ENCODE data around the gene LMCD1. TPM values are rescaled to one million over a fixed set of nuclear protein-coding genes. Genes with fewer than 3 reads are reported as not detected.

LMCD1 gene
- polyA plus RNA-seq, 3 donors = 0.09 to 0.51 TPM; not detected in 1

DNA sequence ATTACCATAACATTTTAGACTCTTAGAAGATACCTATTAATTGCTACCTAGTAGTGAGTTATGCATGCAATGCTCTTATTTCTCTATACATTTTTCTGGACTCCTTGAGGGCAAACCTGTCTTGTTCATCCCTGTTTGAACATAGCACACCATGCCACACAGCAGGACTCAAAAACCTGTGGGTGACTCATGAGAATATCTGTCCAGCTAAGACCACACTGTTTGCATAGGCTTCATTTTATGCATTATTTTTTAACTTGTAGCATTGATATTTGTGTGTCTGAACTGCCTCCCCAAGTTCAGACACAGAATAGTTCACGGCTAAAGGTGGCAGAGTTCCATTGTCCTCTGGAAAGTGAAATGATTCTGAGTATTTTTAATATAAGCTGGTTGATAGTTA lies 1.8 kb downstream of the LMCD1 start:
- Histone ChIP-seq H3K4me3 (replicated peaks in 1 of 3; ENCODE audit: low read depth in 2 of 3, low read length in 3 of 3) (no peak overlapping the region), H3K27me3 (ENCODE audit: control insufficient read depth in 2 of 2, insufficient read depth in 2 of 2, low read length in 2 of 2) (peaks cover 2 to 5% of the 10 kb centered on the region in 2 donors), H4K20me1 (ENCODE audit: insufficient read depth, low read length) (no peaks in the 10 kb centered on the region), H3K9ac (ENCODE audit: insufficient read depth, low read length, poor library complexity, severe bottlenecking) (no peak overlapping the region), H3K36me3 (replicated peaks in 1 of 2; ENCODE audit: control insufficient read depth in 1 of 2, insufficient read depth in 2 of 2, low read length in 2 of 2) (no peaks in the 10 kb centered on the region), H3K9me3 (replicated peaks in 1 of 2; ENCODE audit: control insufficient read depth in 1 of 2, insufficient read depth in 1 of 2, low read length in 2 of 2) (peaks cover 0 to 5% of the 10 kb centered on the region in 2 donors), H2AFZ (ENCODE audit: insufficient read depth, low read depth, low read length, poor library complexity, severe bottlenecking) (no peak overlapping the region), H3K79me2 (ENCODE audit: insufficient read depth, low read length) (no peaks in the 10 kb centered on the region), H3K4me2 (replicated peaks; ENCODE audit: extremely low read depth, low read length, poor library complexity, severe bottlenecking) (no peak overlapping the region), H3K4me1 (ENCODE audit: control insufficient read depth in 1 of 2, insufficient read depth in 2 of 2, low read length in 2 of 2) (peaks cover 8 to 10% of the 10 kb centered on the region in 2 donors), H3K27ac (ENCODE audit: low read depth in 1 of 2, low read length in 2 of 2) (no peak overlapping the region)
- Mint-ChIP-seq H3K27me3 (ENCODE audit: low read depth in 3 of 3) (peaks cover 5 to 26% (median 20%) of the 10 kb centered on the region in 3 donors), H3K4me1 (peaks cover 10% of the 10 kb centered on the region), H3K4me3 (no peak overlapping the region), H3K9me3 (peaks cover 0 to 1% (median 0%) of the 10 kb centered on the region in 7 donors), H3K36me3 (no peaks in the 10 kb centered on the region), H3K27ac (no peak overlapping the region)
- intact Hi-C loops (cut with micrococcal nuclease) = no loop called here
- TF ChIP-seq CTCF (IDR thresholded peaks at IDR 0.05) = no peak
- no peak for DNase-seq
- WGBS (ENCODE audit: insufficient coverage) = no CpG with 5 or more reads among the region's 1 CpG

DNA sequence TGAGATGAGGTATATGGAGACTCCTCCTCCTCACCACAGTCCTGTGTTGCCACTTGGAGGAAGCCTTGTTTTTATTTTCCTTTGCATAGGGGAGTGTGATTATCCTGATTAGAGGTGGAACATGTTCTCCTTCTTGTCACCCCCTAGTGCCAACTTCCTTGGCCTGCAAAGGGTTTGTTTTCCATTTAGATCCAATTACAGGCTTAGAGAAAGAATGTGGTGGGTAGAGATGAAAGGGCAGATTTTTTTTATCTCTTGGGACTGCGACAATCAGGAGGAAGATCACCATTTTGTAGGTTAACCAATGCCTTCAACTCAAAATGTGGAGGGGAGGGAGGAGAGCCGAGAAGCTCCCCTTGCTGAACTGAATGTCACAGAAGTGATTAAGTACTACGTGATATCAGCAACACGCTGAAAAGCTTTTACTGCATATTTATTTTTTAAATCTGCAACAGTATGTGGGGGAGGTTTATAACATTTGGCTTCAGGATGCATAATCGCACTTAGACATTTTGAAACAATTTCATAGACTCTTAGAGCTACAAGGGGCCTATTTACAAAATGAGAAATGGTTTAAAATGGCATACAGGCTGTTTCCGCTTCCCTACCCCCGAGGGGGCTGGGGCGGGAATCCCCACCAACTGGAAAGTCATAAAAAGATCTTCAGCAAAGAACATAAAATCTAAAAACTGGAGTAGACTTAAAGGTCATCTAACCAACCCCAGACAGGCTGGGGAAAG lies 2.4 kb downstream of the LMCD1 start:
- TF ChIP-seq CTCF (IDR thresholded peaks at IDR 0.05) = no peak
- Histone ChIP-seq H3K4me3 (replicated peaks in 1 of 3; ENCODE audit: low read depth in 2 of 3, low read length in 3 of 3) (no peak overlapping the region), H3K36me3 (replicated peaks in 1 of 2; ENCODE audit: control insufficient read depth in 1 of 2, insufficient read depth in 2 of 2, low read length in 2 of 2) (no peaks in the 10 kb centered on the region), H3K4me2 (replicated peaks; ENCODE audit: extremely low read depth, low read length, poor library complexity, severe bottlenecking) (no peak overlapping the region), H2AFZ (ENCODE audit: insufficient read depth, low read depth, low read length, poor library complexity, severe bottlenecking) (no peak overlapping the region), H3K27me3 (ENCODE audit: control insufficient read depth in 2 of 2, insufficient read depth in 2 of 2, low read length in 2 of 2) (peaks cover 2 to 5% of the 10 kb centered on the region in 2 donors), H3K27ac (ENCODE audit: low read depth in 1 of 2, low read length in 2 of 2) (no peak overlapping the region), H3K79me2 (ENCODE audit: insufficient read depth, low read length) (no peaks in the 10 kb centered on the region), H3K9me3 (replicated peaks in 1 of 2; ENCODE audit: control insufficient read depth in 1 of 2, insufficient read depth in 1 of 2, low read length in 2 of 2) (peaks cover 0 to 5% of the 10 kb centered on the region in 2 donors), H4K20me1 (ENCODE audit: insufficient read depth, low read length) (no peaks in the 10 kb centered on the region), H3K4me1 (ENCODE audit: control insufficient read depth in 1 of 2, insufficient read depth in 2 of 2, low read length in 2 of 2) (peaks cover 8 to 10% of the 10 kb centered on the region in 2 donors), H3K9ac (ENCODE audit: insufficient read depth, low read length, poor library complexity, severe bottlenecking) (no peak overlapping the region)
- DNase-seq = no peak
- H3K36me3 Mint-ChIP-seq = no peaks in the 10 kb centered on the region
- WGBS (ENCODE audit: insufficient coverage) = 100% methylated on average over 1 of the region's 8 CpGs
- H3K9me3 Mint-ChIP-seq = peaks cover 0 to 1% (median 0%) of the 10 kb centered on the region in 7 donors
- peaks cover 6 to 25% (median 18%) of the 10 kb centered on the region in 3 donors for H3K27me3 Mint-ChIP-seq (ENCODE audit: low read depth in 3 of 3)
- no peak overlapping the region for H3K4me3 Mint-ChIP-seq
- no peak overlapping the region for H3K27ac Mint-ChIP-seq
- peaks cover 10% of the 10 kb centered on the region for H3K4me1 Mint-ChIP-seq
- intact Hi-C loops (cut with micrococcal nuclease) = no loop called here

Measured in CD14-positive monocyte (primary cell).